Articular chondrocyte of knee joint (primary cell): ENCODE measurements around the gene FNDC3A. TPM values are rescaled to one million over a fixed set of nuclear protein-coding genes. Genes with fewer than 3 reads are reported as not detected.

Experiments
- small RNA-seq: library from RNA; depleted of rRNA; stranded (forward); fragments of <200 nt; gene quantifications from one replicate; pipeline ENCODE3, GENCODE V24; 2012
- total RNA-seq: library from RNA; depleted of rRNA; stranded (reverse); fragments of >200 nt; gene quantifications from 2 replicates; pipeline ENCODE4 v1.2.3, GENCODE V29; 2012

FNDC3A gene
- total RNA-seq, result 127 and 140 TPM in 2 replicates

GRCh38 chr13:48975856-48976575, at the start of gene FNDC3A:
Gene FNDC3A (plus strand): TSS chr13:48975912. CDS start chr13:49006191, 30,279 bp downstream.

GRCh38 chr13:49220036-49220855, 244.5 kb downstream of the FNDC3A start, which contains the start of gene MLNR:
Gene MLNR (plus strand): TSS chr13:49220338. CDS start chr13:49220338, 0 bp downstream.

GRCh38 chr13:49247643-49248621, 272.2 kb downstream of the FNDC3A start, which contains the start of gene CDADC1:
Gene CDADC1 (plus strand): TSS chr13:49247925. CDS start chr13:49248038, 113 bp downstream.

Small RNAs within 50 kb of the gene (small RNA-seq; reads per million reads assigned to genes)
- gene COX7CP1 (not detected), gene RNU6-60P (not detected), gene RNY3P2 (not detected)

Other genes starting within 250 kb of the FNDC3A start
- not detected in 2 replicates for gene MLNR, start 244.4 kb downstream of the FNDC3A start, total RNA-seq